GM19468 (cell line): ENCODE results near the gene TMBIM4.
"Not testable (repeated sequence)": the region's sequence is repeated elsewhere in the genome, so short reads cannot be mapped to it uniquely, and the experiment has no call there.

ENCODE experiments used
- ATAC-seq: cut with Tn5 transposase; IDR thresholded peaks from one replicate; pipeline ENCODE4 v1.9.1; 2021; ENCODE audit warnings: mild to moderate bottlenecking, moderate library complexity, moderate number of reproducible peaks; ENCODE audit not compliant: unreplicated experiment; ENCODE audit errors: extremely low read depth

TMBIM4 gene

GRCh38 chr12:66187821-66188220 lies 18.0 kb upstream of the TMBIM4 start:
- no peak for ATAC-seq

DNA sequence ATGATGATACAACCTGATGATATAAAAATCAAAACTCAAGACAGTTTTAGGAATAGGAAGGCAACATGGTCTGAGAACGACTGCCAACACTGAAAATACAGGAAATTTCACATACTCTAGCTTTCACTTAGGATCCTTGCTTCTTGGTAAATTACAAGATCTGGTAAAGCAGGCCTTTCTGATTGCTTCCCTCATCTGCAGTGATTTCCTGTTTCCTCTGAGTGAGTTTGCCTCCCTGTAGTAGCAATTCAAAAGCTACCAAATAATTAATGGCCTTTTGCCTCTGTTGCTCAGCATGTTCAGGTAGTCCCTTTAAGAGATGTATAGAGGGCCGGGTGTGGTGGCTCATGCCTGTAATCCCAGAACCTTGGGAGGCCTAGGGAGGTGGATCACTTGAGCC lies 17.2 kb upstream of the TMBIM4 start:
- ATAC-seq = no peak

DNA sequence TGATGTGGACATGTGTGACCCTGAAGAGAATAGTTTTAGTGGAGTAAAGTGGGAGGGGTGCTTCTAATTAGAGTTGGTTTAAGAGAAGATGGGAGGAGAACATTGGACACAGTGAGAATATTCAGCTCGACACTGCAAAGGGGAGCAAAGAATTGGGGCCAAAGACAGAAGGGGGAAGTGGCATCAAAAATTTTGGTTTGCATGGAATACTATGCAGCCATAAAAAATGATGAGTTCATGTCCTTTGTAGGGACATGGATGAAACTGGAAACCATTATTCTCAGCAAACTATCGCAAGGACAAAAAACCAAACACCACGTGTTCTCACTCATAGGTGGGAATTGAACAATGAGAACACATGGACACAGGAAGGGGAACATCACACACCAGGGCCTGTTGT lies 15.0 kb upstream of the TMBIM4 start:
- not testable (repeated sequence) for ATAC-seq

DNA sequence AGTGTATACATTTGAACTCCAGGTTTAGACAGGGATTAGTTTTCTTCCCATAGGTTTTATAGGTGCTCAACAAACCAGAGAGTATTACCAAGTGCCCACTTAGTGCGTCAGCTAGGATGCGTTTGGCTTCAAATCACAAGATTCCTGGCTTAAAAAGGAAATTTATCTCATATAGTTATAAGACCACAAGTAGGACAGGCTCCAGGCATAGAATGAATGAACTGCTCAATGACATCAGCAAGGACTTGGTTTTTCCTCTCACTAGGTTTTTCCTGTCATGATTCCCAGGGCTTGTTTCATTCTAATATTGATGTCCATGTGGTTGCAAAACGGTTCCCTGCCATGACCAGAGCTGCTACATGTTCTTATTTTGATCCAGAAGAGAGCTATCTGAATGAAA lies 13.2 kb upstream of the TMBIM4 start:
- ATAC-seq = no peak

DNA sequence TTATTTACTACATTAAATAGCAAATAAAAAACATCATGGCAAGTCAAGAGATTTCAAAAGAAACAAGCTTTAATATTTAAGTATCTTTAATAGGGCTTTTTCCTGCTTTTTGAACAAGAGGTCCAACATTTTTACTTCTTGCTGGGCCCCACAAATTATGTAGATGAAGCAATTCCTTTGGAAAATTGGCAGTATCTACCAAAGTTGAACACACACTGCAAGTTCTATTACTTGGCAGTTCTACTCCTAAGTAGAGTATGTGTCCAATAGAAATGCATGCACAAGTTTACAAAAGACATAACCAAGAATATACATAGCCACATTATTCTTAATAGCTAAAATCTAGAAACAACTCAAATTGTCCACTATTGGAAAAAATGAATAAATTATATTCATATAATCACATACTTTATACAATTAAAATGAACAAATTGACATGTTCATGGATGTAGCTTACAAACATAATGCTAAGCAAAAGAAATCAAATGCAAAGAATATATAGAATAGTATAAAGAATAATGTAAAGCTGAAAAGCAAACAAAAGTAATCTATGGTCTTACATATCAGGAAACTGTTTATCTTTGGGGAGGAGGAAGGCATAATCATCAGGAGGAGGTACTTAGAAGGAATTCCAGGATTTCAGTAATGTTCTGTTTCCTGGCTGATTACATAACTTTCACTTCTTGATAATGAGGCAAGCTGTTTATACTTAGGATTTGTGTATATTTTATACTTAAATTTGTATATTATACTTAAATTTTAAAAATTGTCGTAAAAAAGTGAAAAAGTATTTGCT lies 6.5 kb upstream of the TMBIM4 start:
- ATAC-seq = no peak

GRCh38 chr12:66174391-66175325 lies 4.9 kb upstream of the TMBIM4 start:
- ATAC-seq = not testable (repeated sequence)

GRCh38 chr12:66170606-66171005 lies 810 bp upstream of the TMBIM4 start:
- no peak for ATAC-seq

DNA sequence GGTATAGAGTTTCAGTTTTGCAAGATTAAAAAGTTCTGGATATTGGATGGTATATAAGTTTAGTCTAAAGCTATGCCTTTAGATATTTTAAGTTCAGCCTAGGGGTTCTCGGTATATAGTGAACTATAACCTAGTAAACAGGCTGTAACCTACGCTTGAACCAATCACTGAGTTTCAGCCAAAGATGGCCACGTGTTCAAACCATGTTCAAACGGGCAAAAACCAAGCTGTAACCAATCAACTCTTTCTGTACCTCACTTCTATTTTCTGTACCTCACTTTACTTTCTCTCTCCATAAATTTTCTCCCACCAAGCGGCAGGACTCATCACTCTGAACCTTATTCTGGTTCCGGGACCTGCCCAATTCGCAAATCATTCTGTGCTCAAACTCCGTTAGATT lies 1.4 kb downstream of the TMBIM4 start:
- ATAC-seq = no peak

GRCh38 chr12:66166561-66166960 lies 3.2 kb downstream of the TMBIM4 start:
- ATAC-seq = no peak

DNA sequence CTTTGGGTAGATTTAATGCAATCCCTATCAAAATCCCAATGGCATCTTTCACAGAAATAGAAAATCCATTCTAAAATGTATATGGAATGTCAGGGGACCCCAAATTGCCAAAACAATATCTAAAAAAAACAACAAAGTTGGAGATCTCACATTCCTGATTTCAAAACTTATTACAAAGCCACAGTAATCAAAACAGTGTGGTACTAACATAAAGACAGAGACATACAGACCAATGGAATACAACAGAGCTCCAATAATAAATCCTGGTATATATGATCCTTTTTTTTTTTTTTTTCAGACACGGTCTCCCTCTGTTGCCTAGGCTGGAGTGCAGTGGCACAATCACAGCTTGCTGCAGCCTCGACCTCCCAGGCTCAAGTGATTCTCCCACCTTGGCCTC lies 4.7 kb downstream of the TMBIM4 start:
- ATAC-seq = no peak

GRCh38 chr12:66164349-66164821 lies 5.4 kb downstream of the TMBIM4 start:
- no peak for ATAC-seq

GRCh38 chr12:66163289-66163688 lies 6.5 kb downstream of the TMBIM4 start:
- ATAC-seq = no peak

- no peak for ATAC-seq
Observed at GRCh38 chr12:66162701-66163100, 7.1 kb downstream of the TMBIM4 start.

DNA sequence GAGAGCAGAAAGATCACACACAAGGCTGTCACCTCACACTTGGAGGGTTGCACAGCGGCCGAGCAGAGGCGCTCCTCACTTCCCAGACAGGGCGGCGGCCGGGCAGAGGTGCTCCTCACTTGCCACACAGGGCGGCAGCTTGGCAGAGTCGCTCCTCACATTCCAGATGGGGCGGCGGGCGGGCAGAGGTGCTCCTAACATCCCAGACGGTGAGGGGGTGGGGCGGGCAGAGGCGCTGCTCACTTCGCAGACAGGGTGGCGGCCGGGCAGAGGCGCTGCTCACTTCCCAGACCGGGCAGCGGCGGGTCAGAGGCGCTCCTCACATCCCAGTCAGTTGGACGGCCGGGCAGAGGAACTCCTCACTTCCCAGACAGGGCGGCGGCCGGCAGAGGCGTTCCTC lies 9.1 kb downstream of the TMBIM4 start:
- no peak for ATAC-seq

DNA sequence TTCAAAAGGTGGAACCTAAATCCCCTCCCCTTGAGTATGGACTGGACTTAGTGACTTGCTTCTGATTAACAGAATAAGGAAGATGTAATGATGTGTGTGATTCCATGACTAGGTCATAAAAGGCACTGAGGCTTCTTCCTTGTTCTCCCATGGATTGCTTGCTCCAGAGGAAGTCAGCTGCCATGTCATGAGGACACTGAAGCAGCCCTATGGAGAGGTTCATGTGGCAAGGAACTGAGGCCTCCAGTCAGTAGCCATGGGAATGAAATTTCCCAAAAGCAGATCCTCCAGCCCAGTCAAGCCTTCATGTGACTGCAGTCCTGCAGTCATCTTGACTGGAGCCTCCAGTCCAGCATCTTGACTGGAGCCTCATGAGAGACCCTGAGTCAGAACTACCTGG lies 10.7 kb downstream of the TMBIM4 start:
- no peak for ATAC-seq

DNA sequence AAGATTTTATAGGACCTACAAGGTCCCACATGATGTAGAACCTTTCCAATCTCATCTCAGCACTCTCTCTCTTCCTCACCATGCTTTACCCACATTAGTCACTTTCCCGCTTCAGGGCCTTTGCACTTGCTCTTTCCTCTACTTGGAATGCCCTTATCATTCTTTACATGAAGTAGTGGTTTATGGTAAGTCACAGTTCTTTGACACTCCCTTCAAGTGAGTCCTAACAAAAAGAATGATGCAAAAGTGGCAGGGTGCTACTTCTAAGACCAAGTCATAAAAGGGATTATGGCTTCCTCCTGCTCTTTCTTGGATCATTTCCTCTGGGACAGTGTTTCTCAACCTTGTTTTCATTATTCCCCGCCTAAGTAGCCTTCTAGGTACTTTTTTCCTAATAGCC lies 13.1 kb downstream of the TMBIM4 start:
- no peak for ATAC-seq

- no peak for ATAC-seq
Observed at GRCh38 chr12:66154776-66155175, 15.0 kb downstream of the TMBIM4 start.

DNA sequence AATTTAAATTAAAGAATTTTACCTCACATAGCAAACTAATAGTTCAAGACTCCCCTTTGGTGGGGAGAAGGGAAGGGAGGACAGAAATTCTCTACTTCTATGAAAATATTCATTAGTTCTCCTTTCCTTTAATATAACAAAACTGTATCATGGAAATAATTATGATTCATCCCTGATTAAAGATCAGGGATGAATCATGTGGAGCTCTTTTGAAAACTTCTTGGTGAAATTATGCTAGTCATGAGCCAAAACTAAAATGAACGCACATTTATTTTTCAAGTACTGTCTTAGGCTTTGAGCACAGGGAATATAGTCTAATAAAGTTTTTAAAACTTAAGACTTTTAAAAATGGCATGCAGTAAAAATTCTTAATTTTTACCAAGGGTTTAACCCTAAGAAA lies 17.1 kb downstream of the TMBIM4 start:
- no peak for ATAC-seq

DNA sequence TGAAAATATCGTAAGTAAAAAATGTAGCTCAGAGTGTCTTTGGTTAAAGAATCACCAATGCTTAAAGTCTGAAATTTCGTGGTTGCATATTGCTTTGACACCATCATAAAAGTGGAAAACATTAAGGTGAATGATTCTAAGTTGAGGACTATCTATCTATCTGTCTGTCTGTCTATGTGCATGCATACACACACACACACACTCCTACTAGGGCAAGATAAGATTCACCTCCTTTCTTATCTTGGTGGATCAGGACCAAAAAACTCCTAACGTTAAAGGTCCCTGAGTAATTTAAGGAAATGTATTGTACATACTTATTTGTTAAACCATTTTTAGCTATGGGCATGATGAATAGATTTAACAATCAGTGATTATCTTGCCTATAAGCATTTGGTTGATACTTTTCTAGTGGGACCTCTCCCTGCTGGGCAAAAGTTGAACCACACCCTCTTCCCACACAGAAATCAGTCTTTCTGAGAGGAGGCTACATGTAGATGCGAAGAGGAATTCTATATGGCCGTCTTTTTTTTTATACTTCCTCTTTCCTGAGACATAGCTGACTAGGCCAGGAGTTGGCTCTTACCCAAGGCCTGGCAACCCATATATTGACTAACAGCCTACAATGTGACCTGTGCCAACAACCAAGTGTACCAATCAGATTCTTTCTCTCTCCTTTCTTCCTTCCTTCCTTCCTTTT lies 19.9 kb downstream of the TMBIM4 start:
- ATAC-seq = no peak
